Glutamatergic neuron (in vitro differentiated cells): ENCODE measurements around the gene RAMP1. TPM values are rescaled to one million over a fixed set of nuclear protein-coding genes. Genes with fewer than 3 reads are reported as not detected.

ENCODE experiments used
- DNase-seq: peaks from one replicate; pipeline ENCODE4 v3.0.0; 2022
- H3K27ac Mint-ChIP-seq: one replicate; pipeline ENCODE4 v1.8.0; 2020; ENCODE audit warnings: mild to moderate bottlenecking, mixed read lengths, inconsistent platforms; ENCODE audit not compliant: unreplicated experiment
- H3K27me3 Mint-ChIP-seq: one replicate; pipeline ENCODE4 v1.8.0; 2020; ENCODE audit warnings: mild to moderate bottlenecking, moderate library complexity, mixed read lengths, inconsistent platforms; ENCODE audit not compliant: unreplicated experiment
- H3K36me3 Mint-ChIP-seq: one replicate; pipeline ENCODE4 v1.8.0; 2020; ENCODE audit warnings: mild to moderate bottlenecking, mixed read lengths, inconsistent platforms; ENCODE audit not compliant: unreplicated experiment
- H3K4me1 Mint-ChIP-seq: one replicate; pipeline ENCODE4 v1.8.0; 2020; ENCODE audit warnings: mild to moderate bottlenecking, low read depth, mixed read lengths, inconsistent platforms; ENCODE audit not compliant: unreplicated experiment
- H3K4me3 Mint-ChIP-seq: one replicate; pipeline ENCODE4 v1.8.0; 2020; ENCODE audit warnings: mild to moderate bottlenecking, mixed read lengths, inconsistent platforms; ENCODE audit not compliant: unreplicated experiment
- H3K9me3 Mint-ChIP-seq: one replicate; pipeline ENCODE4 v1.8.0; 2020; ENCODE audit warnings: mild to moderate bottlenecking, moderate library complexity, mixed read lengths, inconsistent platforms; ENCODE audit not compliant: unreplicated experiment
- total RNA-seq: library from RNA; stranded (reverse); fragmentation: NEBNext Ultra II Directional; extraction: Animal tissue kit (Norgen Biotek cat#: 25700); gene quantifications from one replicate; pipeline ENCODE4 v1.2.1, GENCODE V29; 2021; ENCODE audit not compliant: unreplicated experiment
- TF ChIP-seq, protein P1 (sequence below): fragments of 200-600 bp; sonication (generic); IDR thresholded peaks from one replicate; pipeline ENCODE4 v1.5.0; 2021; ENCODE audit not compliant: partially characterized antibody, unreplicated experiment

Gene RAMP1
- total RNA-seq, 1 donor from 2014 or later: 7.6 TPM

GRCh38 chr2:237913193-237913917 is 53.9 kb downstream of the RAMP1 start:
- DNase-seq: no peak
- H3K36me3 Mint-ChIP-seq: no peaks in the 10 kb centered on the region
- H3K4me3 Mint-ChIP-seq: no peak overlapping the region
- no peak overlapping the region for H3K27ac Mint-ChIP-seq
- peaks cover 6% of the 10 kb centered on the region for H3K4me1 Mint-ChIP-seq
- peaks cover 4% of the 10 kb centered on the region for H3K9me3 Mint-ChIP-seq
- peaks cover 6% of the 10 kb centered on the region for H3K27me3 Mint-ChIP-seq
- TF ChIP-seq, protein P1, sequence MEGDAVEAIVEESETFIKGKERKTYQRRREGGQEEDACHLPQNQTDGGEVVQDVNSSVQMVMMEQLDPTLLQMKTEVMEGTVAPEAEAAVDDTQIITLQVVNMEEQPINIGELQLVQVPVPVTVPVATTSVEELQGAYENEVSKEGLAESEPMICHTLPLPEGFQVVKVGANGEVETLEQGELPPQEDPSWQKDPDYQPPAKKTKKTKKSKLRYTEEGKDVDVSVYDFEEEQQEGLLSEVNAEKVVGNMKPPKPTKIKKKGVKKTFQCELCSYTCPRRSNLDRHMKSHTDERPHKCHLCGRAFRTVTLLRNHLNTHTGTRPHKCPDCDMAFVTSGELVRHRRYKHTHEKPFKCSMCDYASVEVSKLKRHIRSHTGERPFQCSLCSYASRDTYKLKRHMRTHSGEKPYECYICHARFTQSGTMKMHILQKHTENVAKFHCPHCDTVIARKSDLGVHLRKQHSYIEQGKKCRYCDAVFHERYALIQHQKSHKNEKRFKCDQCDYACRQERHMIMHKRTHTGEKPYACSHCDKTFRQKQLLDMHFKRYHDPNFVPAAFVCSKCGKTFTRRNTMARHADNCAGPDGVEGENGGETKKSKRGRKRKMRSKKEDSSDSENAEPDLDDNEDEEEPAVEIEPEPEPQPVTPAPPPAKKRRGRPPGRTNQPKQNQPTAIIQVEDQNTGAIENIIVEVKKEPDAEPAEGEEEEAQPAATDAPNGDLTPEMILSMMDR: no peak

- TF ChIP-seq, protein P1: no peak
- DNase-seq: no peak
- no peak overlapping the region for H3K4me3 Mint-ChIP-seq
- peaks cover 2% of the 10 kb centered on the region for H3K9me3 Mint-ChIP-seq
- H3K36me3 Mint-ChIP-seq: no peaks in the 10 kb centered on the region
- H3K4me1 Mint-ChIP-seq: peaks cover 6% of the 10 kb centered on the region
- H3K27me3 Mint-ChIP-seq: peaks cover 5% of the 10 kb centered on the region
- no peak overlapping the region for H3K27ac Mint-ChIP-seq
These were observed 56.2 kb downstream of the RAMP1 start for GRCh38 chr2:237915576-237915975.

- Mint-ChIP-seq H3K27ac (no peak overlapping the region), H3K4me1 (peaks cover 6% of the 10 kb centered on the region), H3K27me3 (peaks cover 4% of the 10 kb centered on the region), H3K4me3 (no peak overlapping the region), H3K9me3 (no peaks in the 10 kb centered on the region), H3K36me3 (no peaks in the 10 kb centered on the region)
- DNase-seq: no peak
- TF ChIP-seq, protein P1: no peak
These were observed 56.9 kb downstream of the RAMP1 start for GRCh38 chr2:237916296-237916695.

- no peaks in the 10 kb centered on the region for H3K36me3 Mint-ChIP-seq
- DNase-seq: no peak
- peaks cover 4% of the 10 kb centered on the region for H3K27me3 Mint-ChIP-seq
- H3K27ac Mint-ChIP-seq: peak overlapping the region; percentile 43
- TF ChIP-seq, protein P1: no peak
- H3K4me1 Mint-ChIP-seq: peaks cover 6% of the 10 kb centered on the region
- no peak overlapping the region for H3K4me3 Mint-ChIP-seq
- H3K9me3 Mint-ChIP-seq: no peaks in the 10 kb centered on the region
These were observed 58.4 kb downstream of the RAMP1 start for GRCh38 chr2:237917696-237918374.

GRCh38 chr2:237919593-237919992 is 60.2 kb downstream of the RAMP1 start:
- Mint-ChIP-seq H3K9me3 (no peaks in the 10 kb centered on the region), H3K36me3 (peaks cover 4% of the 10 kb centered on the region), H3K27ac (no peak overlapping the region), H3K4me3 (no peak overlapping the region), H3K4me1 (peaks cover 8% of the 10 kb centered on the region), H3K27me3 (peaks cover 5% of the 10 kb centered on the region)
- TF ChIP-seq, protein P1: no peak
- DNase-seq: no peak
